ENCODE measurements around the gene TRIM39.

TRIM39 gene

DNA sequence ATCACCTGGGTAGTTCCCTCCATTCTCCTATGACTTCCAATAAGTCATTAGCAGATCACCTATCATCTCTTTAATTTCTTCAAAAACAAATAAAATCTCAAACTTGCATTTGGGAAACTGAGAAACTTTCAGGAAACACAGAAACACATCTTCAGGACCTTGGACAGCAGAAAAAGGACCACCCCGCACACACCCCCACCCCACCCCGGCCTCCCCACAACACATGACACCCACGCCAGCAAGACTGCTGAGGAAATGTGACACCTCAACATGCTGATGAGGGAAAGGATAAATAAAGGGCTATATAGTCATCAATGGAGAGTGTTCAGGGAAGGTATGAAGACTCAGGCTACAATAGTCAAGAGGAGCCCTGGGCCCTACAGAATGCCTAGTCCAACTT is 15.6 kb upstream of the TRIM39 start:
- peaks cover 96% of the 10 kb centered on the region for H3K79me2 ChIP-seq (ENCODE audit: control insufficient read depth, low read length)
- no peaks in the 10 kb centered on the region for H3K9me3 ChIP-seq (ENCODE audit: control insufficient read depth, insufficient read depth, low read length)
- H3K36me3 ChIP-seq (ENCODE audit: control insufficient read depth, low read length): peaks cover 79% of the 10 kb centered on the region
- TF ChIP-seq, protein P1, sequence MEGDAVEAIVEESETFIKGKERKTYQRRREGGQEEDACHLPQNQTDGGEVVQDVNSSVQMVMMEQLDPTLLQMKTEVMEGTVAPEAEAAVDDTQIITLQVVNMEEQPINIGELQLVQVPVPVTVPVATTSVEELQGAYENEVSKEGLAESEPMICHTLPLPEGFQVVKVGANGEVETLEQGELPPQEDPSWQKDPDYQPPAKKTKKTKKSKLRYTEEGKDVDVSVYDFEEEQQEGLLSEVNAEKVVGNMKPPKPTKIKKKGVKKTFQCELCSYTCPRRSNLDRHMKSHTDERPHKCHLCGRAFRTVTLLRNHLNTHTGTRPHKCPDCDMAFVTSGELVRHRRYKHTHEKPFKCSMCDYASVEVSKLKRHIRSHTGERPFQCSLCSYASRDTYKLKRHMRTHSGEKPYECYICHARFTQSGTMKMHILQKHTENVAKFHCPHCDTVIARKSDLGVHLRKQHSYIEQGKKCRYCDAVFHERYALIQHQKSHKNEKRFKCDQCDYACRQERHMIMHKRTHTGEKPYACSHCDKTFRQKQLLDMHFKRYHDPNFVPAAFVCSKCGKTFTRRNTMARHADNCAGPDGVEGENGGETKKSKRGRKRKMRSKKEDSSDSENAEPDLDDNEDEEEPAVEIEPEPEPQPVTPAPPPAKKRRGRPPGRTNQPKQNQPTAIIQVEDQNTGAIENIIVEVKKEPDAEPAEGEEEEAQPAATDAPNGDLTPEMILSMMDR (IDR thresholded peaks at IDR 0.05; ENCODE audit: low read depth, low read length, poor library complexity, severe bottlenecking): no peak
- no peak for TF ChIP-seq EZH2phosphoT487 (IDR thresholded peaks at IDR 0.05; ENCODE audit: borderline replicate concordance, low read length)
- no peaks in the 10 kb centered on the region for H3K27me3 ChIP-seq (ENCODE audit: control insufficient read depth, low read length)
- no peaks in the 10 kb centered on the region for H3F3A ChIP-seq (ENCODE audit: control insufficient read depth, insufficient read depth)
- no peaks in the 10 kb centered on the region for H3K9me2 ChIP-seq (replicated peaks; ENCODE audit: control insufficient read depth, low read length)
- no peak overlapping the region for H3K27ac ChIP-seq (ENCODE audit: low read depth, low read length)
- H3K4me3 ChIP-seq (ENCODE audit: low read length): no peak overlapping the region
- no peak overlapping the region for H3K4me2 ChIP-seq (ENCODE audit: low read length)
- H4K20me1 ChIP-seq (ENCODE audit: control insufficient read depth, insufficient read depth, low read depth, low read length): peaks cover 18% of the 10 kb centered on the region; the same call in 1 of the 2 replicates
- H3K4me1 ChIP-seq (ENCODE audit: control insufficient read depth, low read length): no peaks in the 10 kb centered on the region

DNA sequence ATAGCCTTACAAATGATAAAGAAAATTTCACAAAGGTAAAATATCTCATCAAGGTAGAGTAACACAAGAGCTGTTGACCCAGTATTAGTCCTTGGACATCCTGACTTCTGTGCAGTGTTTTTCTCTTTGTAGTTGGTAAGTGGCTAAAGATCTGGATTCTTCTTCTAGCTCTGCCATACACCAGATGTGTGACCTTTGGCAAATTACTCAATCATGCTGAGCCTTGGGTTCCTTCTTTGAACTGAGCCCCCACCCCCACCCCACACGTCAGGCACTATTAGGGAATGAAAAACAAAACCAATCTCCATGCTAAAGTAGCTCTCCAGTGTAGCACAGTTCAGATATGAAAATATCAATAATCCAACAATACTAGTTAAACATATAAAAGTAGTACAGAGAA is 15.1 kb upstream of the TRIM39 start:
- no peak overlapping the region for H3K27ac ChIP-seq (ENCODE audit: low read depth, low read length)
- no peaks in the 10 kb centered on the region for H3K27me3 ChIP-seq (ENCODE audit: control insufficient read depth, low read length)
- H3K36me3 ChIP-seq (ENCODE audit: control insufficient read depth, low read length): peaks cover 80% of the 10 kb centered on the region
- no peaks in the 10 kb centered on the region for H3K4me1 ChIP-seq (ENCODE audit: control insufficient read depth, low read length)
- peaks cover 24% of the 10 kb centered on the region; the same call in 1 of the 2 replicates for H4K20me1 ChIP-seq (ENCODE audit: control insufficient read depth, insufficient read depth, low read depth, low read length)
- H3K9me3 ChIP-seq (ENCODE audit: control insufficient read depth, insufficient read depth, low read length): no peaks in the 10 kb centered on the region
- no peak overlapping the region for H3K4me3 ChIP-seq (ENCODE audit: low read length)
- no peaks in the 10 kb centered on the region for H3F3A ChIP-seq (ENCODE audit: control insufficient read depth, insufficient read depth)
- H3K9me2 ChIP-seq (replicated peaks; ENCODE audit: control insufficient read depth, low read length): no peaks in the 10 kb centered on the region
- H3K79me2 ChIP-seq (ENCODE audit: control insufficient read depth, low read length): peaks cover 96% of the 10 kb centered on the region
- TF ChIP-seq, protein P1 (IDR thresholded peaks at IDR 0.05; ENCODE audit: low read depth, low read length, poor library complexity, severe bottlenecking): no peak
- TF ChIP-seq EZH2phosphoT487 (IDR thresholded peaks at IDR 0.05; ENCODE audit: borderline replicate concordance, low read length): no peak
- H3K4me2 ChIP-seq (ENCODE audit: low read length): no peak overlapping the region

DNA sequence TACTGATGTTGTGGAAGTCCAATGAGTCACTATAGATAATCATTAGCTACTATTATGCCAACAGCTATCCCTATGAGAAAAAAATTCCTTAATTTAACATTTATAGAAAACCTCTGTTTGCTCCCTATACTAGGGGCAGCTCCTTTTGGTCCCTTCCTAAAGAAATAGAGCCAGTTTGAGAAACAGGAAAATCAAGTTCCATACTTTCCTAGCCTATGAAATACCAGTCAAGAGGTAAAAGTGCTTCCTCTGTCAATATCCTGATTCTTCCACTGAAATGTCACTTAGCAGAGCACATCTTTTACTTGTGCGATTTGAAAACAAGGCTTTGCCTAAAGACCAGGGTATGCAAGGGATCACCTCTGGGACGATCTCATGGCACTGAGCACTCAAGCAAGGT is 14.5 kb upstream of the TRIM39 start:
- TF ChIP-seq EZH2phosphoT487 (IDR thresholded peaks at IDR 0.05; ENCODE audit: borderline replicate concordance, low read length): no peak
- TF ChIP-seq, protein P1 (IDR thresholded peaks at IDR 0.05; ENCODE audit: low read depth, low read length, poor library complexity, severe bottlenecking): no peak
- H3K4me2 ChIP-seq (ENCODE audit: low read length): no peak overlapping the region
- peaks cover 96% of the 10 kb centered on the region for H3K79me2 ChIP-seq (ENCODE audit: control insufficient read depth, low read length)
- H3K9me3 ChIP-seq (ENCODE audit: control insufficient read depth, insufficient read depth, low read length): no peaks in the 10 kb centered on the region
- H3K36me3 ChIP-seq (ENCODE audit: control insufficient read depth, low read length): peaks cover 77% of the 10 kb centered on the region
- H3K4me3 ChIP-seq (ENCODE audit: low read length): no peak overlapping the region
- no peaks in the 10 kb centered on the region for H3K27me3 ChIP-seq (ENCODE audit: control insufficient read depth, low read length)
- H4K20me1 ChIP-seq (ENCODE audit: control insufficient read depth, insufficient read depth, low read depth, low read length): peaks cover 25% of the 10 kb centered on the region; the same call in 1 of the 2 replicates
- H3K9me2 ChIP-seq (replicated peaks; ENCODE audit: control insufficient read depth, low read length): no peaks in the 10 kb centered on the region
- no peak overlapping the region for H3K27ac ChIP-seq (ENCODE audit: low read depth, low read length)
- no peaks in the 10 kb centered on the region for H3K4me1 ChIP-seq (ENCODE audit: control insufficient read depth, low read length)
- no peaks in the 10 kb centered on the region for H3F3A ChIP-seq (ENCODE audit: control insufficient read depth, insufficient read depth)
